HG03139 (cell line): ENCODE results near the gene ANKDD1B.

ENCODE experiments used
- ATAC-seq: cut with Tn5 transposase; IDR thresholded peaks from one replicate; pipeline ENCODE4 v1.9.1; 2021; ENCODE audit not compliant: unreplicated experiment

The ANKDD1B gene

GRCh38 chr5:75616371-75616881 lies 5.2 kb downstream of the ANKDD1B start:
- ATAC-seq: no peak

DNA sequence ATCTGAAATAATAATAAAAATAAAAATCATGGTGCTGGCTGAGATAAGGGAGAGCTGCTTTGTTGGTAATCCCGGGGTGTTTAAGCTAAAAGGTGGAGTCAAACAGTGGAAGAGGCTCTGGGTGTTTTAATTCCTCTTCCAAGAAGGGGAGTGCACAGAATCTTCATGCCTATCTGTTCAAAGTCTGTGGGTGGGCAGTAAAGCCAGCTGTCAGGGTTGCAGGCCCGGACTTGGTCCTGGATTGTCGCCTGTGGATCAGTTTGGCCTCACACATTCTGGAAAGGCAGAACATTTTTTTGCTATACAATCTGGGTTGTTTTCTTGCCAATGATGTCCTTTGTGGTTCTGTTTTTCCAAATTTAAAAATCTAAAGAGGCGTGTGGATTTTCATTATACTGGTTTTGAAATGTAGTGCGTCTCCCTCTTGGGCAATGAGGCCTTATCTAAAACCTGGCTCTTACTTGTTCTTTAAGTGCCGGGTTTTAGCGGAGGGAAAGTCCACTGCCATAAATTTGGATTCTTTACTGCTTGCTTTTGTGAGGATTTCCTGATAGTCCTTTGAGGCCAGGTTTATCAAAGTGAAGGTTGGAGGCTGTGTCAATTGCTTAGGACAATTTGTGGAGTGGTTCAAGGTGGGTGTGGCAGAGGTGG lies 5.8 kb downstream of the ANKDD1B start:
- no peak for ATAC-seq

- ATAC-seq: no peak
Observed at GRCh38 chr5:75617736-75618352, 6.6 kb downstream of the ANKDD1B start.

DNA sequence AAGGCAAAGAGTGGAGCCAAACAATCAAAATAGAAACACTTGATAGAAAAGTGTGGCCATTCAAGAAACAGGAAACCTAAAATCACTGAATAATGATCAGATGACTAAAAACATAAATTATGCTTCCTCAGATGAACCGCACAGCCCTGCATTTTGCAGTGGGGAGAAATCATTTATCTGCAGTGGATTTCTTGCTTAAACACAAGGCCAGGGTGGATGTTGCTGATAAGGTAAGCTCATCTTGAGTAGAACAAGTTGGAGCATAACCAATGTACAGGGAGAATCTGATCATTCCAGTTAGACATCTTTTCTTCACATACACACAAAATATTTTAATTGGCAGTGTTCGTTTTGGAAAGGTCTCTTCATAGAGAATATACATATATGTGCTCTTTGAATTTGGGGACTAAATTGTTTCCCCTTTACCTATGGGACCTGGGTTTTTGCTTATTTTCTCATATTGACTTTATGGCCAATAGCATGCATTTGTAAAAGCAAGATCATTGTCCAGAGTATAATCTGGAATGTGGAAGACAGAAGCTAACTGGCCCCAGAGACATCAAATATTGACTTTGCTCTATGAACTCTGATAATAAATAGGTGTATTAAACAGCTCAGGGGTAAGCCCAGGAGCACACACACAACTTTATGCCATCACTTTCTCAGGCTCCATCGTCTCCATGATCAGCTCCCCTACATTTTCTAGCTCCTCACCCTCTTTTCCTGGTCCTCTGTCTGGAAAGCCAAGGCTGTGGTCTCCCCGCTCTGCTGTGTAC lies 9.1 kb downstream of the ANKDD1B start:
- no peak for ATAC-seq

DNA sequence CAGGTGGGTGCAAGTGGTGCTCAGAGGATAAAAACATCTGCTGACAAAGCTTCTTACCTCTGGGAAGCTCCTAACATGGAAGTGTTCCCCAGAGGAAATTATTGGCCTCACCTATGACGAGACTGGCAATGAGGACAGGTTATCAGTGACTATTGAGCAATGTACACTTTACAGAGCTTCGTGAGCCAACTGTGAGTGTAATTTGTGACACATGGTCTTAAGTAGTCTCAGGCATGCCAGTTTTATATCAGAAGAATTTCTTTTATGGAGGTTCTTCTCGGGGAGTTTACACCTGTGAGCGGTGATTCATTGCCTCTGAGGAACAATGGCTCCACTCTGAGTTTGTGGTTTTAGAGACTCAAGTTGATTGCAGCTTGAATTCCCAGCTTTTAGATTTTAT lies 11.3 kb downstream of the ANKDD1B start:
- no peak for ATAC-seq

- ATAC-seq: no peak
Observed at GRCh38 chr5:75623846-75624245, 12.6 kb downstream of the ANKDD1B start.

- ATAC-seq: no peak
Observed at GRCh38 chr5:75626959-75627358, 15.7 kb downstream of the ANKDD1B start.

DNA sequence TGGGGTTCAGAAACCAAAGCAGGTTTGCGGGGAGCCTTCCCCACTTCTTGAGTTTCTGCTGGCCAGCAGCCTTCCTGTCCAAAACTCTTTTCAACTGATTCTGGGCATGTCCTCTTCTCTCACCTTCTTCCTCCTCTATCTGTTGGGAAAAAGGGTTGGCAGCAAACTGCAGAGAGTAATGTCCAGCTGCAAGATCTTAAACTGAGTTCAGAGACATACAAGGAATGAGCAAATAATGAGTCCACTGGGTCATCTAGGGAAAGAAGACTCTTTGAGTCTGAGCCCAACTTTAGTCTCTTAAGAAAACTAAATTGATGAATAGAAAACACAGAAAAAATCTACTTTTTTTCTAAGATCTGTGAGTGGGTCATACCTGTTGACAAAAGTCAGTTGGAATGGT lies 16.5 kb downstream of the ANKDD1B start:
- ATAC-seq: no peak

GRCh38 chr5:75630875-75631274 lies 19.6 kb downstream of the ANKDD1B start:
- ATAC-seq: no peak

GRCh38 chr5:75632321-75632720 lies 21.1 kb downstream of the ANKDD1B start:
- ATAC-seq: no peak

DNA sequence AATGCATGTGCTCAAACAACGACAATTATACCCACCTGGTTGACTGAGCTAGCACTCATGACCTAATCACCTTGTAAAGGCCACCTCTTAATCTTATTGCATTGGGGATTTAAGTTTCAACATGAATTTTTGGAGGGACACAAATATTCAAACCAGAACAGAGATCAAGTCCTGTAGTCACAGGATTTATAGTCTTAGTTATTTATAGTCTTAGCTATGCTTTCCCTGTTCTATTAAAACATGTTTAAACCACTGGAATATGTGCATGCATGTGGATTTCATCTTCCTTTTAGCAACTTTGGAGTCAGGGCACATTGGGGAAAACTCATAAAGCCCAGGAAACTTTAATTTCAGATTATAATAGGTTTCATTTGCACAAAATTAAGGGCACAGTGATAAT lies 26.7 kb downstream of the ANKDD1B start:
- no peak for ATAC-seq

DNA sequence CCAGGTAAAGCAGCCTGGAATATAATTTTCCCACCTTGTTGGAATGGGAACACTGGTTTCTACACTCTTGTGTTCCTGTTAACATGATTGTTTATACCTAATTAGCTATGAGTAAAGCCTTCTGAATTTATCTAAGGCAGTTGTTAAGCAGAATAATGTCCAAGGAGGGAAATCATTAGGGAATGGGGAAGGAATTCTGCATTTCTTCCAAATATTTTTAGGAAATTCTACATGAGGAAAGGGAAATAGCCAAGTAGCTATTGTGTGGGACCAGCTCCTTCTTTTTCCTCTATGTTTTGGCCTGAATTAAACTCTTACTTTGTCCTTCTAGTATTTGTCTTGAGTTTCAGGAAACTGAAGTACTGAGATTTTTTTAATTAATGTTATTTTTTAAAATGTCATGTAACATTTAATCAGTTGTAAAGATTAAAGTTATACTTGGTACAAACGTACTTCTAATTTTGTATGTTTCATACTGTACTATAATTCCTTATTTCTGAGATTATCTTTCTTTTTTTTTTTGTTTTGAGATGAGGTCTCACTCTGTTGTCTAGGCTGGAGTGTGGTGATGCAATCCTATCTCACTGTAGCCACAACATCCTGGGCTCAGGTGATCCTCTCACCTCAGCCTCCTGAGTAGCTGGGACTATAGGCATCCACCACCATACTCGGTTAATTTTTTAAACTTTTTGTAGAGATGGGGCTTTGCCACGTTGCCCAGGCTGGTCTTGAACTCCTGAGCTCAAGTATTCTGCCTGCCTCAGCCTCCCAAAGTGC lies 28.5 kb downstream of the ANKDD1B start:
- no peak for ATAC-seq

DNA sequence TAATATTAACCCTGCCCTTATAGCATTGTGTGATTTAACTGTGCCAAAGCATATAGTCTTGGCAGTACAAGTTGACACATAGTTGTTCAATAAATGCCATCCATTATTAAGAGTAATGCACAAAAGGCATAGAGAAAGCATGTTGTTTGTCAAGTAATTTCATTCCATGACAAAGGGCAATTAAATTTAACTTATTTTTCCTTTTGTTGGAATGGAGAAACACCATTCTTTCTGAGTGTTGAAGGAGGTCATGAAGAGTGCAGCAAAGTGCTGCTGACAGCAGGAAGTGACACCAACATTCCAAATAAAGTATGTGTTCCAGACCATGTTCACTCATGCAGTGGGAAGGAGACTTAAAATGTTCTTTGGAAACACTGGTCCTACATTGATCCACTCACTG lies 29.1 kb downstream of the ANKDD1B start:
- ATAC-seq: no peak

GRCh38 chr5:75640826-75641225 lies 29.6 kb downstream of the ANKDD1B start:
- ATAC-seq: no peak

GRCh38 chr5:75648712-75649111 lies 37.5 kb downstream of the ANKDD1B start:
- ATAC-seq: no peak

DNA sequence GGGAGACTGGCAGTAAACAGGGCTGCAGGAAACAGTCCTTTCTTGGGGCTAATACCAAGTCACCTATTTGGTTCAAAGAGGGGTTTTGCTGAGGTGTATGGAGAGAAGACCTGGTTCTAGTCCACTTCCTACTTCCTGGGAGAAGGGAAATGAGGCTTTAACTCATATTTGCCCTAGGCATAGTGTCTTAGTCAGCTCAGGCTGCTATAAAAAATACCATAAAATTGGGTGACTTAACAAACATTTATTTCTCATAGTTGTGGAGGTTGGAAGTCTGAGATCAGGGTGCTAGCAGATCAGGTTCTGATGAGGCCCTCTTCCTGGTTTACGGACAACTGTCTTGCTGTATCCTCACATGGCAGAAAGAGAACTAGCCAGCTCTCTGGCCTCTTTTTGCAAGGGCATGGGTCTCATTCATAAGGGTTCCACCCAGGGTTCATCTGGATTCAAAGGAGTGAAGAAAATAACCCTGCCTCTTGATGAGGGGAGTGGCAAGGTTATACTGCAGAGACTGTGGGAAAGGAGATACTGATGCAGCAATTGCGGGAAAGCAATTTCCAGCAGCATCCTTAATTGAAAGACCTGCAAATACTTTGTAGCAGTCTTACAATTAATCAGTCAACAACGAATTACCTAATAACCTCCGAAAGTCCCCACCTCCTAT lies 40.5 kb downstream of the ANKDD1B start:
- ATAC-seq: no peak

- ATAC-seq: no peak
Observed at GRCh38 chr5:75653521-75653920, 42.3 kb downstream of the ANKDD1B start.

DNA sequence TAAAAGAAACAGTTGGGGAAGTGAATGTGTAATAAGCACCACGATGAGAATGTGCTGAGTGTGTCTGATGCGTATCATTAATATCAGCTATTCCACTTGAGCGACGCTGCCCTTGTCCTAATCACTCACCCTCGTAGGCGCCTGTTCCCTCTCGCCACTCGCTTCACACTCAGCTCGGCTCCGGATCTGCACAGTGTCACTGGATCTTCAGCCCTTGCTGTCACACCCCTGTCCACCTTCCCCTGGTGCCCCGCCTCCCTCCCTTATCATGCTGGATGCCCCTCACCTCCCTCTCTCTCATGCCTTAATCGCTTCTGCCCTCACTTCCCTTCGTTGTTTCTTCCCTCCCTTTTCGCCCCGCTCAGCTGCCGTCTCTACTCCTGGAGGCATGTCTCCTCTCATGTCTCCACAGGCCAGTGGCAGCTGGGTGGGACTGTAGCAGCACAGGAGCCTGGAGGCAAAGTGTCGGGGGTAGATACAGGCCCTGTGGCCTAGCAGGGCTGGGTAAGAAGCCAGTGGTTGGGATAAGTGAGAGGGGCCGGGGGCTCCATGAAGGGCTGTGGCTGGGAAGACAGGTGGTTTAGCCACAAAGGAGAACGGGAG lies 43.5 kb downstream of the ANKDD1B start:
- ATAC-seq: no peak

- ATAC-seq: no peak
Observed at GRCh38 chr5:75656311-75657003, 45.2 kb downstream of the ANKDD1B start.
